NCI-H345 (cell line): ENCODE data around the gene MAP3K4.

Experiments
- DNase-seq: peaks from one replicate; lab custom pipeline; 2025; lab: John Stamatoyannopoulos, UW

The MAP3K4 gene

GRCh38 chr6:161143663-161144430 lies 152.3 kb downstream of the MAP3K4 start:
- DNase-seq, result no peak

DNA sequence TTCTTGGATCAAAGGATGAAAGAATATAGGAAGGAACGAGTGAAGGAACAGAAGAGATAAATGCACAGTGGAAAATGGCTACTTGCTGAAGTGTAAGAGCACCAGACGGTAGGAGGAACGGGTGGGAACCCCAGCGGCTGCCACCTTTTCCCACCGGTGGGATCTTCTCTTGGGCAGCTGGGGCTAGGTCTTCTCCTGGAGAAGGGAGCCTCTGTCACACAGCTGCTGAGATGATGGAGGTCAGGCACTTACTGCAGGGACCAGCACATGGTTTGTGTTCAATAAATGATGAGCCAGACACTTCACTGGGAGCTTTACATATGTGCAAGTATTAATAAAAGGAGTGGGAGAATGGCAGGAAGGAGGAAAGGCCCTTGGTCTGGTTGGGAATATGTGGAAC lies 158.6 kb downstream of the MAP3K4 start:
- no peak for DNase-seq

GRCh38 chr6:161150566-161150965 lies 159.0 kb downstream of the MAP3K4 start:
- DNase-seq, result no peak

DNA sequence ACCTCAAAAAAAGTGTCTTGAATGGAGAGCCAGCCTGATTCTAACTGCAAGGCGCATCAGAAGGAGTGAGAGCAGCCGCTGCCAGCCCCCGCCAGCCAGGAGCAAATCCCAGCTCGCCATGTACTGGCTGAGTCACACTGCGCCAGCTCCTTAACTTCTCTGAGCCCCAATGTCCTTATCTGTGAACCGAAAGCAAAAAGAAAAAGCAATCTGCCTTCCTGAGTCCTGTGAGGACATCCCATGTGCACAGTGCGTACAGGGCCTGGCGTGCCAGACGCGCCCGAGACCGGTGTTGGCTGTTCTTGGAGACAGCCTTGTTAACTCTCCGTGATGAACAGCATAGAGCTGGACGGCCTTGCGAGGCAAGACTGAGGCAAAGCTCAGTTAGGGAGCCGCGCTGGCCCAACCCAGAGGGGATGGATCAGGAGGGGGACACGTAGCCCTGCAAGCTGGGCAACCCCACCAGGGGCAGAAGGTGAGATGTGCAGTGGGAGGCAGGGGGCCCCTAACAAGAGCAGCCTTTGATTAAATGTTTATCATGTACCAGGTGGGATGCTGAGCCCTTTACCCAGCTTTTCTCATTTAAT lies 159.6 kb downstream of the MAP3K4 start:
- DNase-seq, result no peak

DNA sequence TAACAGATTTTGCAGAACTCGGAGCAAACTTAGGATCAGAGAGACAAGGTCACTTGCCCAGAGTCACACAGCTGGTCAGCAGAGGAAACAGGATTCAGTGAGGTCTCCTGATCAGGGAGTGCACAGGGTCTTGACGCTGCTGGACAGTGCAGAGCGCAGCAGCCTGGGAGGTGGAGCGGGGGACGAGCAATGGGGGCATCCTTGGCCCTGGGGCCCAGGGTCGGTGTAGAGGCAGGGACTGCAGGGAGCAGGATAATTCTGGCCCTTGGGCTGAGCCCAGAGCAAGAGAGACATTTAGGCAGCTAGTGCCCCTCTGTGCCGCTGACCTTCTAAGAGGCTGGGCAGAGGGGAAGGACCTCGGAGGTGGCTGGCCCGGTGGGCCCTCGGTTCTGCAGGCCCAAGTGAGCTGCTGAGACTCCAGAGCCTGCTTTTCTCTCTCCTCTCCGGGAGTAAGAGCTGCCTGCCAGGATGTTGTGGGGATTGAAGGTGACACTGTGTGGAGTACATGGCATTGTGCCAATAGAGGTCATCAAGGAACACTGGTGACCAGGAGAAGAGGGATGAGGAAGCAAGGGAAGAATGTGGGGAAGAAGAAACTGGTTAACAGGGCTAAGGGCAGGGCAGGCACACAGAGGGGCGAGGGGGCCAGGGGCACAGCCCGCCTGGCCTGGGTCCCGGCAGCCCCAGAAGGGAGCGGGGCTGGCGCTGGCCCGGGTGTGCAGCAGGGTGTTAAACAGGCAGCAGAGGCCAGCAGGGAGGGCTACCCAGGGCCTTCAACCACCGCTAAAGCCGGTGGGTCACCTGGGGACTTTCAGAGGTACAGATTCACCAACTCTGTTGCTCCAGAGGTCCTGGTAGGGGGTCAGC lies 160.3 kb downstream of the MAP3K4 start:
- DNase-seq, result no peak

DNA sequence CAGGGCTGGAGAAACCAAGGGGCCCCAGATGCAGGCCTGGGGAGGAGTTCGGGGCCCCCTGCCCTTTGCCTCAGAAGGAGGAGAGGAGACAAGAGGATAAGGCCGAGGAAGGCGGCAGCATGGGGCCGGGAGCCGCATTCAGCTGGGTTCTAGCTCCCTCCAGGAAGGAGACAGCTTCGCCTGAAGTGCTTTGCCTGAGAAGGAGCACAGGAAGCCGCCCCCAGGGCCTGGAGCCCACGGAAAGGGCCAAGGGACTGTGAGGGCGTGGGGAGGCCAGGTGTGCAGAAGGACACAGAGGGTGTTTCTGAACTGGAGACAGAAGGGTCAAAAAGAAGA lies 160.9 kb downstream of the MAP3K4 start:
- no peak for DNase-seq

- DNase-seq, result peak; percentile 5
These were observed 161.5 kb downstream of the MAP3K4 start for GRCh38 chr6:161152907-161153662.

GRCh38 chr6:161153725-161154124 lies 162.2 kb downstream of the MAP3K4 start:
- no peak for DNase-seq

DNA sequence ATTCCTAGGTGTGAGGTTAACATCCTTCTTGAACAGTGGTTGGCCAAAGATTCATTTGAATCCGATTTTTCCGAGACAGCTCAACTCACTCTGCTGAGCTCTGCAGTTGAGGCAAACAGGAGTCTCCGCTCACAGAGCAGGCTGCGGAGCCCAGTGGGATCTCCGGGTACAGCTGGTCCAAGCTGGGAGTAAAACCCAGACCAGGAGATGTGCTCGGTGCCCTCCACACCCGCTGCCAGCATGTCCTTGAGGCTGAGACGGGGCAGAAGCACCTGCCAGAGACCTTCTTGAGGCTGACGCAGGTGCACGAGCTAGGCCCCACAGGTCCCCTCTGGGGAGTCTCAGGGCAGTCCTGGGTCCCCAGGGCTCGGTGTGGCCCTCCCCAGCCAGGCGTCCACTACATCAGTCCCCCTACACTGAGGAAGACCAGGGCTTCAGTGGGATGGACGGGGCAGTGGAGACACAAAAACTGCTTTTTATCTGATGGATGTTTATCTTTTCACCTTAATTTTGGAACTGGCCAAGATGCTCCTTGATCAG lies 163.3 kb downstream of the MAP3K4 start:
- no peak for DNase-seq

DNA sequence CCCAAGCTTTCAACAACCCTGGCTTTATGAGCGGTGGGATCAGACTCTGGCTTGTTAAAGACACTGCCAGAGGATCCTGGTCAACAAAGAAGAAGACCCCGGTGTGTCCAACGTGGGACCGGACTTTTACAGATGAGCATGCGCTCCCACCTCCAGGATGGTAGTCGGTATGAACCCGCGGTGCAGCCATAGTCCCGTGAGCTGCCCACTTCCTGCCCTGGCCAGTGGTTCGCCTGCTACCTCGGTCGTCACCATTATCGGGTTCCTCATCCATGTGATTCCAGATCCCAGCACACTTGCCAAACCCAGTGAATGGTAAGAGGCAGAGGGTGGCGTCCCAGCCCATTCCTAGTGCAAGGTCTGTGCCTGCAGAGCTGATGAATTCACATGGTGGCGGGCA lies 169.6 kb downstream of the MAP3K4 start:
- no peak for DNase-seq

- DNase-seq, result no peak
These were observed 170.5 kb downstream of the MAP3K4 start for GRCh38 chr6:161161889-161162624.

DNA sequence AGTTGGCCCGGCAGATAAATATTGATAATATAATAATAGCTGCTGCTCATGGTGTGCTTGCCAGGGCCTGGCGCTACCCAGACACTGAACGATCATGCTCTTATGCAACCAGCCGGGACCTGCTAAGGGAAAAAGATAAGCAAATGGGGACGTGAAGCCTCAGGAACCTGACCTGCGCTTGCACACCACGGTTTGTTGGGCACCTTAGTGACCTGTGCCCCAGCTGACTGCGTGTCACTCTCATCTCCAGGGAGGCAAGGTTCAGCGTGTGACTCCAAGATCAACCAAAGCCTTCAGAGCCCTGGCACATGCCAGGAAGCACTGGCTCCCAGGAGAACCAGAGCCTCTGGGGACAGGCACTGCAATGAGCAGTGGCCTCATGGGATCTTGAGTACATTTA lies 171.2 kb downstream of the MAP3K4 start:
- no peak for DNase-seq

DNA sequence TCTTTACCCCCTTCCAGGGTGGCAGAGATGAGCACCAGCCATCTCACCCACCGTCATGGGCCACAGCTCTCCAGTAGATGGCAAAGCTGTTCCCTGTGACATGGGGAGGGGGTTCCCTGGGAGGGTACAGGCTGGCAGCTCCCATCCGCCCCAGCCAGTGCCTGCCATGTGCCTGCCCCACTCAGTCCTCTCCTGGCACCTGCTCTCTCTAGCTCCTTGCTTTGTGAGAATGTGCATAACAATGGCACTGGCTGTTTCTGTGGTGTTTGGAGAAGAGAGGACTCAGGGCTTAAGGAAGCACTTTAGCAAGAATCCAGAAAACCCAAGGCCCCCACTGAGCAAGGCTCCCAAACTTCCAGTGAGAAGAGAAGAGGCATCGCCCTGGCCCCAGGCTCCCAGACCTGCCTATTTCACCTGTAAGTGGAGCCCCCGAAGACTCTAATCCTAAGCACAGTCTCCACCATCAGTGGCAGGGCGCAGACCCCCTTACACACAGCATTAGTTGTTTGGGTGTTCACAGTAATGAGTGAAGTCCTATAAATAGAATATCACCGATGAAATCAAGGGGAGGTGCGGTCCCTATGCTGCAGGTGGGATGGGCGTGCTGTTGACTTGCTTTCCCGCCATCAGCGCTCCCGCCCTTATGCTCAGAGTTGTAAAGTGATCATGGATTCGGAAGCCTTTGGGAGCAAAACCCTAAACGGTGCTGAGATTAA lies 172.1 kb downstream of the MAP3K4 start:
- DNase-seq, result no peak

DNA sequence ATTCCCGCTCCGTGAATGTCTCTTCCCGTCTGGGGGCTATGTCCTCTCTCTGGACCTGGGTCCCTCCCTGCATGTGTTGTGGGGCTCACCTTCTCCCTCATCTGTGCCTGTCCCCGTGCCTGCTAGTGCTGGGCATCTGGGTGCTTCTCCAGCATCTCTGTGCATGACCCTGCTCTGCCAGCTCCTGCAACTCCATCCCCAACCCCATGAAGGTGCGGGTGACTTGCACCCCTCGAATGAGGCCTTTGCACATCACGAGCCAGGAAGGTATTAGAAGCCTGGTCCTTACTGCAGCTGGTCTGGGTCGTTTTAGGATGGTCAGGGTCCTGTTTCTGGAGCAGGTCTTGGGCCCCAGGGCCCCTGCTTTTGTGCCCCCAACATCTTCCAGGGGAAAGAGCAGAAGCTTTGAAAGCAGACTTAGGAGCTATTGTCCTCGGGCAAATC lies 172.6 kb downstream of the MAP3K4 start:
- DNase-seq, result no peak

DNA sequence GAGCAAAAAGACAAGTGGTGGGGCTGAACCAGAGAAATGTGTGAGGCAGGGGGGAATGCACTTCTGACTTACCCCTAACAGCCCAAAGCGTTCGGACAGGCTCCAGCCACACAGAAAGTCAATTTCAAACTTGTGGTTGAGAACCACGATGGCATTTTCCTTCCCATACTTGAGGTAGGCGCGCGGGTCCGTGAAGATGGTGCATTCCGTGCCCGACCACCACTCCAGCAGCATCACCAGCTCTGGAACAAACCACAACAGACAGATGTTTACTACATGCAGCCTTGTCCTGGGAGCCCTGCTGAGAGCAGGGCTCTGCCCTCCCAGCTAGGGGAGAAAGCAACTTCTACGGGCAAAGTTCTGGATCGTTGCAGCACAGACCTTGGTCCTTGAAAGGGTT lies 174.6 kb downstream of the MAP3K4 start:
- DNase-seq, result no peak

DNA sequence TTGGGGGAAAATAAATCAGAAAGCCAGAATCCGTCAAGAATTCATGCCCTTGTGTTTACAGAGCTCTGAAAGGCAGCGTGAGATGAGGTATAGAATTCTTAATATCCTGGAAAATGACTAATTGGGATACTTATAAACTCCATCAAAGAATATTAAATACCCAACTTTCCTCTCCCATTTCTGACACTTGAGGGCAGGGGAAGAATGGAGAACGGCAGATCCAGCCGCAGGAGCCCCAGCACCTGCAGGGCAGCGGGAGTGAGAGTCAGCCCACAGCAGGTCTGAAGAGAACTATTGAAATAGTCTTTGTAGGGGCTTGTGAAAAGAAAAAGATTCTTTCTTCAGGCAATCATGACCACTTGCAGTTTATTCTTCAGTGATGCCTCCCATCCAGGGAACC lies 175.1 kb downstream of the MAP3K4 start:
- DNase-seq, result no peak
